ENCODE results near the gene NEMP1. TPM values are rescaled to one million over a fixed set of nuclear protein-coding genes. Genes with fewer than 3 reads are reported as not detected.
A peak's percentile ranks its signal among the peaks of the same experiment; 100 is the strongest.

The NEMP1 gene
- total RNA-seq, 4 donors from 2014 or later = 4.6 to 11.6 (median 5.7) TPM

GRCh38 chr12:57046947-57047890 lies 31.4 kb downstream of the NEMP1 start:
- Histone ChIP-seq H3K36me3 (peaks cover 0 to 48% (median 0%) of the 10 kb centered on the region in 3 donors), H3K4me3 (peak overlapping the region in 3 of 4 donors; percentile 18 to 58 (median 55)), H3K9me3 (no peaks in the 10 kb centered on the region), H3K27ac (peak overlapping the region in 3 of 4 donors; percentile 15 to 46 (median 36)), H3K4me1 (peaks cover 0 to 22% (median 3%) of the 10 kb centered on the region in 4 donors), H3K27me3 (no peaks in the 10 kb centered on the region)
- no peak for DNase-seq
- TF ChIP-seq POLR2A (IDR thresholded peaks at IDR 0.05) (no peak), CTCF (IDR thresholded peaks at IDR 0.05) (no peak)

GRCh38 chr12:57046086-57046791 lies 32.4 kb downstream of the NEMP1 start:
- H3K36me3 ChIP-seq = peaks cover 0 to 55% (median 0%) of the 10 kb centered on the region in 3 donors
- DNase-seq = no peak
- H3K27me3 ChIP-seq = no peaks in the 10 kb centered on the region
- H3K4me3 ChIP-seq = peak overlapping the region in 2 of 4 donors; percentile 55 to 58
- peaks cover 0 to 22% (median 3%) of the 10 kb centered on the region in 4 donors for H3K4me1 ChIP-seq
- TF ChIP-seq POLR2A (IDR thresholded peaks at IDR 0.05) = no peak
- TF ChIP-seq CTCF (IDR thresholded peaks at IDR 0.05) = no peak
- H3K9me3 ChIP-seq = no peaks in the 10 kb centered on the region
- peak overlapping the region in 1 of 4 donors; percentile 36 for H3K27ac ChIP-seq

- no peaks in the 10 kb centered on the region for H3K27me3 ChIP-seq
- H3K9me3 ChIP-seq = no peaks in the 10 kb centered on the region
- H3K4me1 ChIP-seq = peaks cover 0 to 22% (median 3%) of the 10 kb centered on the region in 4 donors
- TF ChIP-seq CTCF (IDR thresholded peaks at IDR 0.05) (no peak), POLR2A (IDR thresholded peaks at IDR 0.05) (no peak)
- no peak overlapping the region for H3K4me3 ChIP-seq
- no peak overlapping the region for H3K27ac ChIP-seq
- no peak for DNase-seq
- peaks cover 0 to 67% (median 0%) of the 10 kb centered on the region in 3 donors for H3K36me3 ChIP-seq
Observed at GRCh38 chr12:57044889-57045288, 33.7 kb downstream of the NEMP1 start.

- no peaks in the 10 kb centered on the region for H3K27me3 ChIP-seq
- no peak overlapping the region for H3K4me3 ChIP-seq
- H3K4me1 ChIP-seq = peaks cover 0 to 22% (median 3%) of the 10 kb centered on the region in 4 donors
- no peaks in the 10 kb centered on the region for H3K9me3 ChIP-seq
- DNase-seq = no peak
- no peak overlapping the region for H3K27ac ChIP-seq
- peaks cover 0 to 70% (median 0%) of the 10 kb centered on the region in 3 donors for H3K36me3 ChIP-seq
- TF ChIP-seq CTCF (IDR thresholded peaks at IDR 0.05) (no peak), POLR2A (IDR thresholded peaks at IDR 0.05) (no peak)
Observed at GRCh38 chr12:57044468-57044867, 34.1 kb downstream of the NEMP1 start.

- TF ChIP-seq CTCF (IDR thresholded peaks at IDR 0.05) = no peak
- no peak for TF ChIP-seq POLR2A (IDR thresholded peaks at IDR 0.05)
- Histone ChIP-seq H3K4me1 (peaks cover 0 to 17% (median 2%) of the 10 kb centered on the region in 4 donors), H3K36me3 (peaks cover 0 to 87% (median 0%) of the 10 kb centered on the region in 3 donors), H3K27ac (no peak overlapping the region), H3K27me3 (no peaks in the 10 kb centered on the region), H3K4me3 (no peak overlapping the region), H3K9me3 (no peaks in the 10 kb centered on the region)
- DNase-seq = no peak
Observed at GRCh38 chr12:57042695-57043094, 35.9 kb downstream of the NEMP1 start.
